22Rv1 (cell line): ENCODE data around the gene C16orf87.

Experiments used
- CTCF ChIP-seq: fragments of 450-650 bp; IDR thresholded peaks from 2 replicates; pipeline ENCODE4 v1.5.1; 2017; ENCODE audit warnings: mild to moderate bottlenecking
- ZFX ChIP-seq: fragments of 450-650 bp; IDR thresholded peaks from 2 replicates; pipeline ENCODE4 v1.6.1; 2017; ENCODE audit warnings: antibody characterized with exemption, borderline replicate concordance

- TF ChIP-seq CTCF, result no peak
- no peak for TF ChIP-seq ZFX
Observed at GRCh38 chr16:46814790-46815189, 16.2 kb downstream of the C16orf87 start.
